Activated CD8-positive, alpha-beta memory T cell treated with anti-CD3 and anti-CD28 coated beads, Interleukin-2, amount 50 U/mL, for 24 hours (primary cell): ENCODE data around the gene COL23A1.
"Not testable (repeated sequence)": the region's sequence is repeated elsewhere in the genome, so short reads cannot be mapped to it uniquely, and the experiment has no call there.

Experiments used
- DNase-seq: peaks from one replicate; pipeline ENCODE4 v3.0.0-alpha.2; 2020; ENCODE audit errors: extremely low read depth

Gene COL23A1

DNA sequence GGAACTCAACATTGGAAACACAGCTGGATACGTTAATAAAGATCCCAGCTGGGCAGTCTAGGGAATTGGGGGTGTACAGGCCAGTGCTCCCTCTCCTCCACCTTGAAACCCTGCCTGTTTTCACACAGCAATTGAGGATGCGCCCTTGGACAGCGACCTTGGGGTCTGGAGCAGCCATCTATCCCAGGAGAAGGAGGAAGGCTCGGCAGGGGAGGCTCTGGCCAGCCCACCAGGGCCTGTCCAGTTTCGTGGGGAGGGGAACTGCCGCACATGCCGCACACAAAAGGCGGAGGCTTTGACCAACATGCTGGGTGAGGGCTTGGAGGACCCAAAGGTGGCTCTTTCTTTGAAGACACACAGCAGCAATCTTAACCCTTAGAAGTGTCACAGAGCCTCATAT, 1.4 kb downstream of the COL23A1 start:
- no peak for DNase-seq

DNA sequence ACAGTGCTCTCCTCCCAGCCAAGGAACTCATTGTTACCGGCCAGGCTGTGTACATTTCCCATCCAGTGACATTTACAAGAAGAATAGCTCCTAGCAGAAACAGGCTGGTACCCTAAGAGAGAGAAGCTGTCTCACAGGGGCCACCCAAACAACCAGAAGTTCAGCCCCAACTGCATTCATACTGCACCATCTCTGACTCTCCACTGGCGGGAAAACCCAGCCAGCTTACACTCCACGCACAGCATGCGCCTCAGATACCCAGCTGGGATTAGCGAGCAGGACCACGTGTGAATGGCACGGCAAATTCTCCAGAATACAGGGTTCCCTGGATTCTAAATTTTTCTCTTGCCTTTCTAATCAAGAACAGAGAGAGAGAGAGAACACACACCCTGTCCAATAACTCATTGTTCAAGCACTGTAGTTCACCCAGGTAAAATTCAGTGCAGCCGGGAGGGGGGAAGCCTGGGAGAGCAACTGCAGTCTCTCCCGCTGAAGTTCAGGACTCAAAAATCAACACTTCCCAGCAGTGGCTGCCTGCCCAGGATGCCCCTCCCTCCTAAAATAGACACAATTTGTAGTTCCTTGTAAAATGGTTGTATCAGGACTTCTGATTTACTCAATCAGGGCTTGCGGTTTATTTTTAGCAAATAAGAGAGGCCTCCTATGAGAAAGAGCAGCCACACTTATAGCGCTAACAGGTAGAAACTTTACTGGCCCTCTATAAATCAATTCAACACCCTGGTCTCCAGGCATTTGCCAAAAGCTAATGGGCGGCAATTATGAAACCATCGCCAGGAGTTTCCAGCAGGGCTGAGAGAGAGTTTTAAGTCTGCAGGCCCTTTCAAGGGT, 2.2 kb downstream of the COL23A1 start:
- DNase-seq, result no peak

DNA sequence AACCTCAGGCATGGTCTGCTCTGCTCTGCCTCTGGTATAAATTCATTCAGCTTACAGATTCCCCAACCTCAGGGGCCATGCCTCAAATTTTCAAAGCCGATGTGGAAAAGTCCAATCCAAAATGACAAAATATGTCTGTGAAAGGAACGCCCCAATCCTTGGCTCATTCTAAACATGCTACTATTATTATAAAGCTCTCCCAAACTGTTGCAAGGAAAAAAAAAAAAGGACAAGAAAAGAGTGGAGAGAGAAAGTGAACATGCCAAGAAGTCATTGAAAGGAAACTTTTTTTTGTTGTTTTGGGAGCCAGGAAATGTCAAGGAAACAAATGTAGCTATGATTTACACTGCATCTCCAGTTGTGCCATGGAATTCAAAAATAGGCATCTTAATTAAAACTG, 3.8 kb downstream of the COL23A1 start:
- DNase-seq, result no peak

DNA sequence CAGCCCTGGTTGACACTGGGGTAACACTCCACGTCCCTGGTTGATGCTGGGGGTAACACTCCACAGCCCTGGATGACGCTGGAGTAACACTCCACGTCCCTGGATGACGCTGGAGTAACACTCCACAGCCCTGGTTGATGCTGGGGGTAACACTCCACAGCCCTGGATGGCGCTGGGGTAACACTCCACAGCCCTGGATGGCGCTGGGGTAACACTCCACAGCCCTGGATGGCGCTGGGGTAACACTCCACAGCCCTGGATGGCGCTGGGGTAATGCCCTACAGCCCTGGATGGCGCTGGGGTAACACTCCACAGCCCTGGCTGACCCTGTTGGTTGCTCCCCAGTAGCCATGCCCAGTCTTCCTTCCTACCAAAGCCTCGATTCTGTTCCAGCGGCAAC, 4.8 kb downstream of the COL23A1 start:
- DNase-seq, result not testable (repeated sequence)

DNA sequence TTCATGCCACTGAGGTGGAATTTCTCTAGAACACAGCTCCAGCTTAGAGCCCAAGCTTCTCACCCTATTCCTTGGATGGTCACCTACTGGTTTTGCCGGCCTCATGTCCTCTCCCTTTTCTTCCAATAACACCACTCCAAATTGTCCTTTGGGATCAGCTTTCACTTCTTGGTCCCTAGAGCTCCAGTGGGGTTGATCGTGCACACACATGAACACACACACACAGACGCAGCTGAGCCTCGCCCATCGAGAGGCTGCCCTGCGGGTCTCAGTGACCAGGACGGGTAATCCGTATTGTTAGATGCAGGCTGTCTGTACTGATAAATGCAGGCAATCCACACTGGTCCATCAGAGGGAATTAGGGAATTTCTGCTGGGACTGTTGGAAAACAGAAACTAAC, 6.9 kb downstream of the COL23A1 start:
- DNase-seq, result no peak

DNA sequence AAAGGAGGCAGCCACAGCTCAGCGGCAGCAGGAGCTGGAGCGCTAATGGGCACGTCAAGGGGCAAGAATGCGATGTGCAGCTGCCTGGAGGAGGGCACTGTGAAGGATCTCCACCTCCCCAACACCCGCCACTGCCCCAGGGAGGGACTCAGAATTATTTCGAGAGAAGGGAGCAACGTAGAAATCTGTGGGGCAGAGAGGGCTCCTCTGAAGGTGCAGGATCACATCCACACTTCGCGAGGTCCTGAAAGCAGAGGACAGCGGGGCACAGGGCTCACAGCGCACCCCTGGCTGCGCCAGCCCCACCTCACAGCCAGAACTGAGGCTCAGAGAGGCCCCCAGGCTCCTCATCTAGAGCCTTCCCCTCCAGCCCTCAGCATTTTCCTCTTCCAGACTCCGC, 7.9 kb downstream of the COL23A1 start:
- no peak for DNase-seq

DNA sequence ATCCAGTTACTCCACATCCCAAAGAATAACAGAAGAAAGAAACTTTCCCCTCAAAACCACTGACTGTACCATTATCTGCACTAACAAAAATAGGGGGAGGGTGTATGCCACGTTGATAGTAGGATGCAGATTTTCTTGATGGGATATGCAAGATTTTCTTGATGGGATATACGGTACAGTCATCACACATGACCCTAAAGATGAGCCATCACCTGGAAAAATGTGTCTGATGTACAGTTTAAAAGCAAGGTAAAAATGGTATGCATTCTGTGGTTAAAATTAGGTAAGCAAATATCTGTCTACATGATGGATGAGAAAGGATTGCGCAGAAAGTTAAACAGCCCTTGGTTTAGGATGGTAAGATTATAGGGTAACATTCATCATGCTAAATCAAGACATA, 8.6 kb downstream of the COL23A1 start:
- no peak for DNase-seq

DNA sequence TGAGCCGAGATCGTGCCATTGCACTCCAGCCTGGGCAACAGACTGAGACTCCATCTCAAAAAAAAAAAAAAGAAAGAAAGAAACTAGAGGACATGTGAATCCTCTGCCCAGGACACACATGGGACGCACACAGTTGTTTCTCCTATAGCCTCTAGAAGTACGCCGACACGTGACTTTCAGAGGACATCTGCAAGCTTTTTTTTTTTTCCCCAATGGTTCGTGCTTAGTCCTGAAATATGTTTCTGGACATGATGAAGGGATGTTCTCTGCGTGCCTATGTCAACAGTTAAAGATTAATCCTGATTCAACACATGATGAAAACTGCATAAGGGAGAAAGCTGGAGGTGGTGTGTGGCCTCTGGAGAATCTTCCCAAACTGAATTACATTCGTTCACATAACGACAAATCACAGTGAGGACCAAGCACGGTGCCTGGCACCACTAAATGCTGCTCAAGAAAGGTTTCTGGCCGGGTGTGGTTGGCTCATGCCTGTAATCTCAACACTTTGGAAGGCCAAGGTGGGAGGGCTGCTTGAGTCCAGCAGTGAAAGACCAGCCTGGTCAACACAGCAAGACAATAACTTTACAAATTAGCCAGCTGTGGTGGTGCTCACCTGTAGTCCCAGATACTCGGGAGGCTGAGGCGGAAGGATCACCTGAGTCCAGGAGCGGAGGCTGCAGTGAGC, 9.8 kb downstream of the COL23A1 start:
- no peak for DNase-seq

DNA sequence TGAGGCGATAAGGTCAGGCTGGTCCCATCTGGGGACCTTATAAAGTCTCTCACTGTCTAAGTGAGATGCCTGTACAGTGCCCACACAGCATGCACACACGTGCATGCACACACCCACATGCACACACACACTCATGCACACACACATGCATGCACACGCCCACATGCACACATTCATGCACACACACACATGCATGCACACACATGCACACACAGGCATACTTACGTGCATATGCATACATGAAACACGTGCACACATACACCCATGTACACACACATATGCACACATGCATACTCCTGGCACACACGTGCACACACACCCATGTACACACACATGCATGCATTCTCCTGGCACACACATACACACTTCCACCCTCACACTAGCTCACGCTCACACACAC, 12.2 kb downstream of the COL23A1 start:
- DNase-seq, result no peak

DNA sequence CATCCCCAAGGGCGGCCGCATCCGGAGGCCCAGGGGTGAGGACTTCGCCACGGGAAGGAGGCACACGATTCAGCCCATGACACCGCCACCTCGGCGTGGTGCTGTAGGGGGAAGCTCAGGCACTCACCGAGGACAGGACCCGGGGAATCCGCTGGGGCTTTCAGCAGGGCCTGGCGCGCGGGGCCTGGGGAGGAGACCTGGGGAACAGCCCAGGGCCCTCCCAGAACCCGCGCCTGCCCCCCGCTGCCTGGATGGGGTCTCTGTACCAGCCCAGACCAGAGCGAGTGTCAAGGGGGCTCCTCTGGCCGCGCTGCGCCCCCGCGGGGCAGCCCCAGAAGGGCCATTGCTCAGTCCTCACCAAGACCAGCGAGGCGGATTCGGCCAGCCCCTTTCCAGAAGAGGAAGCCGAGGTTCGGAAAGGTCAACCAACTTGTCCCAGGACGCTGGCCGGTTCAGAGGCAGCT, 12.8 kb downstream of the COL23A1 start:
- no peak for DNase-seq

DNA sequence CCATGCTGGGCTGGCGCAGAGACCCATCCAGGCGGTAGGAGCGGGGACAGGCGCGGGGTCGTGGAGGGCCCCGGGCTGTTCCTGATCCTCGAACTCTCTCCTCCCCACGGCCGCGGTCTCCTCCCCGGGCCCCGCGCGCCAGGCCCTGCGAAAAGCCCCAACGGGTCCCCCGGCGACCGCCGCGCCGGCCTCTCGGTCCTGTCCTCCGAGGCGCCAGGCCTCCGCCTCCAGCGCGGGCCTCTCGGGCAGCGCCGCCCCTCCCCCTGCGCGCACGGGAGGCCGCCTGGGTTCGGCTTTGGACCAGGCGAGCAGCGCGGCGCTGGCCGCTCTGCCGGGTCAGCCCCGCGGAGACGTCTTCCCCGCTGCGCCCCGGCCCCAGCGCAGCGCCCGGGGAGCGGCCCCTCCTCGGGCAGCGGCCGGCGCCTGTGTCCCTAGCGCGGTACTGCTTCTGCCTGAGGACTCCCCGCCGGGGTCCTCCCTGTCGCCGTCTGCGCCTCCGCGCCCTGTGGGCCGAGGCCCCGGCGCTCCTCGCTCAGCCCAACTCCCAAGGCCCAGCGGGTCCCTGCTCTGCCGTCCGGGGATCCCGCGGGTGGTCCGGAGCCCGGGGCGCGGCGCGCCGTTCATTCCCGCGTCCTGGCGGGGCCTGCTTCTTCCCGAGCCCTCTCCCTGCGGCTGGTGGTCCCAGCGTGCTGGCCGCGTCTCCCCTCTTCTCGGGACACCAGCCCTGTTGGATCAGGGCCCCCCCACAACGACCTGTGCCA, 13.4 kb downstream of the COL23A1 start:
- no peak for DNase-seq

DNA sequence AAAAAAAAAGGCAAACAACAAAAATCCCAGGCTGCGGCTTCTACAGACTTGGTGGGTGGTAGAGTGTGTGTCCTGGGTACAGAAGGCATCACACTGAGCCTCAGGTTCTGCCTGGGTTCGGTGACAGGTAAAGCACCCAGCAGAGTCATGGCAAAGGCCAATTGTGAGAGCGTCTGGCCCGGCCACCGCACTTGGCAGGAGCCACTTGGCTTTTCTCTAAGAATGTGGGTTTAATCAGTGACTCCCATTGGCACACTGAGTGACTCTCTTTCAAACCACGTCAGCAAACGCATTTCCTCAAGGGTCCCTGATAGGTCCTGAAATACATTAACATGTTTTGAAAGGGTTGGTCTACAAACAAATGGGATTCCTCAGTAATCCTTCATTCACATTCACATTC, 17.0 kb downstream of the COL23A1 start:
- DNase-seq, result no peak

DNA sequence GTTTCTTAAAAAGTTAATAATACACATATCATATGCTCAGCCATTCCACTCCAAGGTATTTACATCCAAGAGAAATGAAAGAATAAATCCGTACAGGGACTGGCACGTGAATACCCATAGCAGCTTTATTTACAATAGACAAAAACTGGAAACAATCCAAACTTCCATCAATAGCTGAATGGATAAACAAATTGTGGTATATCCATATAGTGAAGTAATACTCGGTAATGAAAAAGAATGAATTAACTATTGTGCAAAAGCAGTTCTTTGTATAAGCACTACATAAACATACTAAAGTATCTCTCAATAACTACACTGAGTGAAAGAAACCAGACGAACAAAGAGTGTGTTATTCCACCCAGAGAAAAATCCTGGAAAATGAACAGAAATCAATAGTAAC, 17.6 kb downstream of the COL23A1 start:
- DNase-seq, result no peak

DNA sequence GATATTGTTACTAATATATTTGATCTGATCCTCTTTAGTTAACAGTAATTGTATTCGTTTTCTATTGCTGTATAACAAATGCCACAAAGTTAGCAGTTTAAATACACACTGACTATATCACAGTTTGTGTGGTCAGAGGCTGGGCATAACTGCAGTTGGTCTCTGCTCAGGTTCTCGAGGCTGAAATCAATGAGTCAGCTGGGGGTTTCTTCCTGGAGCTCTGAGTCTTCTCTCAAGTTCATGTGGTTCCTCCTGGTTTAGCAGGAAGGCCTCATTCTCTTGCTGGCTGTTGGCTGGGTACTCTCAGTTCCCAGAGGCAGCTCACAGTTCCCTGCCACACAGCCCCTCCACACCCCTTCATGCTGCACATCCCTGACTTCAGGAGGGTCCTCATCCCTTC, 20.7 kb downstream of the COL23A1 start:
- no peak for DNase-seq

DNA sequence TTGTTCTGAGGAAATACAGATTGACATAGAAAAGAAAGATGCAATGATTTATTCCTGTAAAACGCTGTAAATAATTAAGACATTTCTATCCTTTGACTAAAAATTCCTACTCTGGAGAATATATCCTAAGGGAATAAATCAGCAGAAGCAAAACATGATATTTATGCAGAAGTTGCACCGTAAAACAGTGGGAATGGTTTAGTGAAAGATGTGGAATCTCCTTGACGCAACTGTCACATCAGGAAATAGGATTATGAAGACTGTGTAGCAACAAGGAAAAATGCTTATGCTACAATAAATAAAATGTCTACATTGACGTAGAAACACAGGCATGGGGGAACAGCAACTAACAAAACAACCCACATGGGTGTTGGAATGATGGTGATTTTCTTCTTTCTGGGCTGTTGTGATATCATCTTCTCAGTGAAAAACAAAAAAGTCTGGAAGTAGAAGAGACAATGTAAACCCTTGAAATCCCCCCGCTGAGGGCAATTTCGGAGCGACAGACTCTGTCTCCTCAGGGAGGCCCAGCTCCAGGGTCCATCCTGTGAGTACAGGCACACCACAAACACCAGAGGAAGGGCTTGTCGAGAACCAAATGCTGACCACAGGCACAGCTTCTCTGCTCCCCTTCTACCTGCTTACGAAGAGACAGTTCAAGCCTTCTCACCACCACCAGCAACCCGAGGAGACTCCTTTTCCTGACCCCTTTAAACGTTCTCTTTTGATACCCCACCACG, 25.2 kb downstream of the COL23A1 start:
- DNase-seq, result no peak

DNA sequence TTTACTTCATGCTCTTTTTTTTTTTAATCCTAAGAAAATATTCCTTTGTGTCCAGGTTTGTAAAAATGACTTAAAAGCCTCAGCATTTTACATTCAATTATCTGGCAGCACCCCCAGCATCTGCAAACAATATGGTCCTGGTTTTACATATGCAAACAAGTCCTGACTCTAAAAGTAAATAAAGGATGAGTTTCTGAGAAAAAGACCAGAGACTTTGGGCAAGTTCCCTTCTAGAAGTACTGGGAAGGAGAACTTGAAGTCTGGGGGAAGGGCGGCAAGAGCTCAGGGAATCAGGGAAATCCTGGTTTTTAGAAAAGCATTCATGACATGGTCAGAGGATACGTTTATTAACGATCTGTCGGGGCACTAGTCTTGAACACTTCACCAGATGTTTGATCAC, 25.8 kb downstream of the COL23A1 start:
- DNase-seq, result no peak

DNA sequence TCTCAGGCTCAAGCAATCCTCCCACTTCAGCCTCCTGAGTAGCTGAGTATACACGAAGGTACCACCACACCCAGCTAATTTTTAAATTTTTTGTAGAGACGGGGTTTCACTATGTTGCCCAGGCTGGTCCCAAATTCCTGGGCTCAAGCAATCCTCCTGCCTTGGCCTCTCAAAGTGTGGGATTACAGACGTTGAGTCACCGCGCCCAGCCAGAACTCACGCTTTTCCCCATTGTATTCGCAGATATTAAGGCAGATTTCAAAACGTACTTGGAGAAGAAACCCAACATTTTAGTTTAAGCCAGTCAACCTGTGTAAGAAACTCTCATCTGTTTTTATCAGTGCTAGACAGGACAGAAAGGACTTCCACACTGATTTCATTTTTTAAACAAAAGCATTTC, 26.6 kb downstream of the COL23A1 start:
- no peak for DNase-seq

DNA sequence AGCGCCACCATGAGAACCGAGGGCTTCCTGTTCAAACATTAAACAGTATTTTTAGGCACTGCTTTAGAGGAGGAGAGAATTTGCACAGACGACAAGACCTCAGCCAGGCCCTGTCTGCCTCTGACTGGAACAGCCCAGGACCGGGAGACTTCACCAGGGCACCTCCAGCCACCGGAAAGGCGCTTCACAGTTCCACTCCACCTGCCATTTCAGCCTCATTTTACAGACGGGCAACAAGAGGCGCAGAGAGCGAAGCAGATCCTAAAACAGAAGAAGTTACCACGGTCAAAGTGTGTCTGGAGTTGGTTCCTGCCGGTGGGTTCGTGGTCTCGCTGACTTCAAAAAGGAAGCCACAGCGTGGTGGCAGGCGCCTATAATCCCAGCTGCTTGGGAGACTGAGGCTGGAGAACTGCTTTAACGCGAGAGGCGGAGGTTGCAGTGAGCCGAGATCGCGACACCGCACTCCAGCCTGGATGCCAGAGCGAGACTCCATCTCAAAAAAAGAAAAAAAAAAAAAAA, 28.4 kb downstream of the COL23A1 start:
- DNase-seq, result no peak

DNA sequence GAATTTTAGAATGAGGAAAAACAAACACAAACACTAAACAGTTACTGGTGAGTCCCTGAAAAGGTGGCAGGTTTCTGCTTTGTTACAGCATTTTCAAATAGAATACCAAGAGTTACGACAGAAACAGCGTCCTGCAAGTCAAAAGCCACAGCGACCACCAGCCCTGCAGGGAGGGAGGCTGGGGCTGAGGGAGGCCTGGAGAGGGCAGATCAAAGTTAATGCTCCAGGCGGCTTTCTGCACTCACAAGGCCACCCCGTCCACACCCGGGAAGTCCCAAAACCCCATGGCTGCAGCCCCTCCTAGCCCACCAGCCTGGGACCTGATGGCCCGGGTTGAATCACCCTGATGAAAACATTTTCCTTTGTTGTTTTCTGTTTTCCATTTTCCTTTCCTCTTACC, 29.3 kb downstream of the COL23A1 start:
- DNase-seq, result no peak

DNA sequence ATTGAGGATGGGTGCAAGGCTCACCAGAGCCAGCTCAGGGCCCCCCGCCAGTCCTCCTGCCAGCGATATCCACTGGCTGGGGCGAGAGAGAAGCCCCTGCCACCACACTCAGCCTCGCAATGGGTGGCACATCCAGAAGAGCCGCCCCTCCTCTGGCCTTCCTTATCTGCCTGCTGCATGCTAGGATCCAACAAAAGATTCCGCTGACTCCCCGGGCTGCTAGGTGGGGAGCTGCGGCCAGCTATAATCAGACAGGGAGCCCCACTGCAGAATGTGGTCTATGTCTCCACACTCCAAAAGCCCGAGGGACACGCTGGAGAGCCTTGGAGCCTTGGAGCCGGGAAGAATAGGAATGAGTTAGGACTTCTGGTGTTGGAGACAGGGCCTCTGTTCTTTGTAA, 32.8 kb downstream of the COL23A1 start:
- no peak for DNase-seq

DNA sequence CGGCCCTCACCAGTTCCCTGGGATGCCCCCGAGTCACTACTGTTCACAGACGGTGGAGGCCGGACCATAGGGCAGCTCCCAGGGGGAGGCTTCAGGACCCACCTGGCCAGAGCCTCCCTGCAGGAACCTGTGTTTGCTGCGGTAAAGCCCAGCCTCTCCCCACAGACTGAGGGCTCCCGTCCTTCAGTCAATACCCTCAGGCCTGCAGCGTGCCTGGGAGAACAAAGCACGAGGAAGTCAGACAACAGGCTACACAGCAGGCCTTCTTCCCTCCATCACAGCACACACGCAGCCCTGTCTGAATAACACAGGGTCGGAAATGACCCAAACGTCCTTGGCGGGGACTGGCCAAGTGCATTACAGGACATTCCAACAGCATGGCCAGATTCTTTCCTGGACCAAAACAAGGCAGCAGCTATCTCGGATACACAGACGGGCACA, 34.4 kb downstream of the COL23A1 start:
- no peak for DNase-seq

DNA sequence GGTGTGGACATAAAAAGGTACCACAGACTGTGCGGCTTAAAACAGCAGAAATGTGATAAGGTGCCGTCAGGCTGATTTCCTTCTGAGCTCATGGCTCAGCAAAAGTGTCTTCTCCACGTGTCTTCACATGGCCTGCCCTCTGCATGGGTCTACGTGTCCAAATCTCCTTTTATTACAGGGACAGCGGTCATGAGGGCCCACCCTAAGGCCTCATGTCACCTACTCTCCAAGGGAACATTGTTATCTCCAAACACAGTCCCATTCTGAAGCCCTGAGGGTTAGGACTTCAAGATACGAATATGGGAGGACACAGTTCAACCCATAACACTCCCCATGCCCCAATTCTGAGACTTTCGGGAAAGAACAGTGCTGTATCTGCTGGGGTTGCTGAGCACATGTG, 35.2 kb downstream of the COL23A1 start:
- no peak for DNase-seq
